ENCODE data around the gene ANKS1B. TPM values are rescaled to one million over a fixed set of nuclear protein-coding genes. Genes with fewer than 3 reads are reported as not detected.

ANKS1B gene
- total and polyA plus RNA-seq, 3 experiments from 2014 or later, result 0.39 to 0.60 TPM; not detected in 1

Other genes with a start within 250 kb of the ANKS1B start
- gene BLTP3B, start 157.9 kb upstream of the ANKS1B start, total RNA-seq, result 10 to 100 TPM; 60.9 to 65.1 TPM
- 15.2 TPM for gene BLTP3B, start 157.9 kb upstream of the ANKS1B start, polyA plus RNA-seq
- 10 to 100 TPM; 35.1 to 36.6 TPM for gene ACTR6, start 215.9 kb upstream of the ANKS1B start, total RNA-seq
- gene ACTR6, start 215.9 kb upstream of the ANKS1B start, polyA plus RNA-seq, result 41.8 TPM